AG09309 (cell line): ENCODE results near the gene NLRC4.

Experiments used
- DNase-seq: peaks from one replicate; pipeline ENCODE4 v3.0.0-alpha.2; 2010; ENCODE audit warnings: low read depth
- H3K4me3 ChIP-seq: 2 replicates; pipeline ENCODE4 v1.5.1; 2011; ENCODE audit warnings: mild to moderate bottlenecking, low read depth, low read length, moderate library complexity; ENCODE audit not compliant: control insufficient read depth
- CTCF ChIP-seq: IDR thresholded peaks from 2 replicates; pipeline ENCODE4 v1.5.1; 2011; ENCODE audit warnings: mild to moderate bottlenecking, low read depth, low read length, inconsistent platforms; ENCODE audit not compliant: insufficient read depth, control insufficient read depth; ENCODE audit errors: missing control alignments

The NLRC4 gene

GRCh38 chr2:32272279-32272678 is 7.6 kb upstream of the NLRC4 start:
- no peak for TF ChIP-seq CTCF
- H3K4me3 ChIP-seq, result no peak overlapping the region
- DNase-seq, result no peak

GRCh38 chr2:32271063-32271462 is 6.4 kb upstream of the NLRC4 start:
- no peak for TF ChIP-seq CTCF
- H3K4me3 ChIP-seq, result no peak overlapping the region

GRCh38 chr2:32262105-32262504 is 2.6 kb downstream of the NLRC4 start:
- H3K4me3 ChIP-seq, result no peak overlapping the region
- no peak for TF ChIP-seq CTCF
- DNase-seq, result no peak

More at GRCh38 chr2:32271063-32271462, 6.4 kb upstream of the NLRC4 start:
- DNase-seq, result no peak

GRCh38 chr2:32260376-32260775 is 4.3 kb downstream of the NLRC4 start:
- TF ChIP-seq CTCF, result no peak
- DNase-seq, result no peak

GRCh38 chr2:32258242-32258641 is 6.4 kb downstream of the NLRC4 start:
- TF ChIP-seq CTCF, result no peak
- no peak overlapping the region for H3K4me3 ChIP-seq
- DNase-seq, result no peak

More at GRCh38 chr2:32260376-32260775, 4.3 kb downstream of the NLRC4 start:
- no peak overlapping the region for H3K4me3 ChIP-seq

- no peak for TF ChIP-seq CTCF
- no peak overlapping the region for H3K4me3 ChIP-seq
Observed at GRCh38 chr2:32250290-32250689, 14.4 kb downstream of the NLRC4 start.

GRCh38 chr2:32249731-32250236 is 14.9 kb downstream of the NLRC4 start:
- no peak overlapping the region for H3K4me3 ChIP-seq
- DNase-seq, result no peak
- no peak for TF ChIP-seq CTCF

More at GRCh38 chr2:32250290-32250689, 14.4 kb downstream of the NLRC4 start:
- no peak for DNase-seq
